K562 (cell line): ENCODE measurements around the gene C11orf54. TPM values are rescaled to one million over a fixed set of nuclear protein-coding genes. Genes with fewer than 3 reads are reported as not detected.

Source experiments
- ATF7 ChIP-seq: fragments of 450-650 bp; IDR thresholded peaks from 2 replicates; pipeline ENCODE4 v1.7.1; 2014; ENCODE audit warnings: mild to moderate bottlenecking, moderate library complexity
- E2F3 ChIP-seq: fragments of 250-450 bp; sonication (Bioruptor Pico); IDR thresholded peaks from 2 replicates; pipeline ENCODE4 v1.4.0; 2020; ENCODE audit warnings: mild to moderate bottlenecking
- ETV5 ChIP-seq: sonication (generic); formaldehyde crosslinking; IDR thresholded peaks from 2 replicates; pipeline ENCODE4 v1.4.0; 2020; ENCODE audit warnings: low read depth, mild to moderate bottlenecking, missing genetic modification reagents
- NFIC ChIP-seq: fragments of 450-650 bp; IDR thresholded peaks from 2 replicates; pipeline ENCODE4 v1.6.1; 2017; ENCODE audit warnings: mild to moderate bottlenecking, inconsistent platforms
- polyA plus RNA-seq, 8 experiments: library from polyadenylated mRNA; depleted of rRNA in 4 of 8; stranded (reverse) in 5 of 8; unstranded in 3 of 8; fragments of >200 nt; fragmentation: Nextera tagmentation in 2 of 8; fragmentation: Illumina TruSeq in 1 of 8; extraction: Ambion mirVana in 2 of 8; extraction: Trizol in 1 of 8; gene quantifications; 2 replicates each; pipeline versions ENCODE4 v1.2.1 to v1.2.3, GENCODE V29; 2011 to 2014; ENCODE audit warnings: inconsistent platforms in 1 of 8, missing spikeins in 1 of 8
- total RNA-seq, 7 experiments: library from RNA; depleted of rRNA in 6 of 7; stranded (reverse); fragments of >200 nt in 6 of 7; fragmentation: Illumina TruSeq in 2 of 7; extraction: Trizol in 2 of 7; gene quantifications; 2 replicates each; pipeline versions ENCODE4 v1.2.1 to v1.2.3, GENCODE V29; 2011 to 2021; ENCODE audit warnings: low replicate concordance in 1 of 7
- TF ChIP-seq, protein P1 (sequence below), 2 experiments: fragments of 450-650 bp; formaldehyde crosslinking in 1 of 2; IDR thresholded peaks; 2 replicates each; pipeline versions ENCODE4 v1.4.0 to v1.6.1; 2014 to 2020; ENCODE audit warnings: mild to moderate bottlenecking in 2 of 2, borderline replicate concordance in 1 of 2, low read depth in 1 of 2

The C11orf54 gene
- total and polyA plus RNA-seq, 9 of the 15 experiments (the other 6 are each of a cell fraction or from before 2014, with no cell fraction given) = 13.4 to 33.0 (median 23.1) TPM

GRCh38 chr11:93773045-93773477, 31.6 kb downstream of the C11orf54 start (continued):
- TF ChIP-seq, protein P1, sequence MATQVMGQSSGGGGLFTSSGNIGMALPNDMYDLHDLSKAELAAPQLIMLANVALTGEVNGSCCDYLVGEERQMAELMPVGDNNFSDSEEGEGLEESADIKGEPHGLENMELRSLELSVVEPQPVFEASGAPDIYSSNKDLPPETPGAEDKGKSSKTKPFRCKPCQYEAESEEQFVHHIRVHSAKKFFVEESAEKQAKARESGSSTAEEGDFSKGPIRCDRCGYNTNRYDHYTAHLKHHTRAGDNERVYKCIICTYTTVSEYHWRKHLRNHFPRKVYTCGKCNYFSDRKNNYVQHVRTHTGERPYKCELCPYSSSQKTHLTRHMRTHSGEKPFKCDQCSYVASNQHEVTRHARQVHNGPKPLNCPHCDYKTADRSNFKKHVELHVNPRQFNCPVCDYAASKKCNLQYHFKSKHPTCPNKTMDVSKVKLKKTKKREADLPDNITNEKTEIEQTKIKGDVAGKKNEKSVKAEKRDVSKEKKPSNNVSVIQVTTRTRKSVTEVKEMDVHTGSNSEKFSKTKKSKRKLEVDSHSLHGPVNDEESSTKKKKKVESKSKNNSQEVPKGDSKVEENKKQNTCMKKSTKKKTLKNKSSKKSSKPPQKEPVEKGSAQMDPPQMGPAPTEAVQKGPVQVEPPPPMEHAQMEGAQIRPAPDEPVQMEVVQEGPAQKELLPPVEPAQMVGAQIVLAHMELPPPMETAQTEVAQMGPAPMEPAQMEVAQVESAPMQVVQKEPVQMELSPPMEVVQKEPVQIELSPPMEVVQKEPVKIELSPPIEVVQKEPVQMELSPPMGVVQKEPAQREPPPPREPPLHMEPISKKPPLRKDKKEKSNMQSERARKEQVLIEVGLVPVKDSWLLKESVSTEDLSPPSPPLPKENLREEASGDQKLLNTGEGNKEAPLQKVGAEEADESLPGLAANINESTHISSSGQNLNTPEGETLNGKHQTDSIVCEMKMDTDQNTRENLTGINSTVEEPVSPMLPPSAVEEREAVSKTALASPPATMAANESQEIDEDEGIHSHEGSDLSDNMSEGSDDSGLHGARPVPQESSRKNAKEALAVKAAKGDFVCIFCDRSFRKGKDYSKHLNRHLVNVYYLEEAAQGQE (IDR thresholded peaks at IDR 0.05; ENCODE audit: borderline replicate concordance) = peak; percentile 84
- TF ChIP-seq, protein P1 (CRISPR knock-in tag; IDR thresholded peaks at IDR 0.05; ENCODE audit: low read depth) = no peak
- TF ChIP-seq E2F3 (CRISPR knock-in tag) (no peak), ETV5 (CRISPR knock-in tag) (no peak), ATF7 (no peak), NFIC (no peak)
